ENCODE data around the gene GTF3C1. TPM values are rescaled to one million over a fixed set of nuclear protein-coding genes. Genes with fewer than 3 reads are reported as not detected.
"Not testable (repeated sequence)": the region's sequence is repeated elsewhere in the genome, so short reads cannot be mapped to it uniquely, and the experiment has no call there.

Gene GTF3C1
- total RNA-seq, 1 donor from 2014 or later, result 106 TPM

- no peak overlapping the region for H3K4me3 Mint-ChIP-seq (ENCODE audit: unreplicated experiment)
- peak; percentile 9 for DNase-seq
Observed at GRCh38 chr16:27439271-27440018, 110.3 kb downstream of the GTF3C1 start.

GRCh38 chr16:27437946-27438345 is 111.8 kb downstream of the GTF3C1 start:
- Mint-ChIP-seq H3K27ac (ENCODE audit: unreplicated experiment) (no peak overlapping the region), H3K27me3 (ENCODE audit: unreplicated experiment) (peaks cover 5% of the 10 kb centered on the region), H3K4me1 (ENCODE audit: low read depth, unreplicated experiment) (peaks cover 2% of the 10 kb centered on the region), H3K4me3 (ENCODE audit: unreplicated experiment) (no peak overlapping the region), H3K9me3 (ENCODE audit: unreplicated experiment) (no peaks in the 10 kb centered on the region), H3K36me3 (ENCODE audit: unreplicated experiment) (peaks cover 3% of the 10 kb centered on the region)
- TF ChIP-seq CTCF (IDR thresholded peaks at IDR 0.05; ENCODE audit: partially characterized antibody, unreplicated experiment), result no peak
- no peak for DNase-seq

More at GRCh38 chr16:27439271-27440018, 110.3 kb downstream of the GTF3C1 start:
- Mint-ChIP-seq H3K36me3 (ENCODE audit: unreplicated experiment) (peaks cover 8% of the 10 kb centered on the region), H3K4me1 (ENCODE audit: low read depth, unreplicated experiment) (peaks cover 2% of the 10 kb centered on the region), H3K27me3 (ENCODE audit: unreplicated experiment) (peaks cover 5% of the 10 kb centered on the region), H3K9me3 (ENCODE audit: unreplicated experiment) (no peaks in the 10 kb centered on the region), H3K27ac (ENCODE audit: unreplicated experiment) (no peak overlapping the region)
- no peak for TF ChIP-seq CTCF (IDR thresholded peaks at IDR 0.05; ENCODE audit: partially characterized antibody, unreplicated experiment)

- Mint-ChIP-seq H3K27me3 (ENCODE audit: unreplicated experiment) (peaks cover 5% of the 10 kb centered on the region), H3K36me3 (ENCODE audit: unreplicated experiment) (no peaks in the 10 kb centered on the region), H3K4me1 (ENCODE audit: low read depth, unreplicated experiment) (peaks cover 2% of the 10 kb centered on the region), H3K4me3 (ENCODE audit: unreplicated experiment) (no peak overlapping the region), H3K27ac (ENCODE audit: unreplicated experiment) (no peak overlapping the region), H3K9me3 (ENCODE audit: unreplicated experiment) (no peaks in the 10 kb centered on the region)
- peak; percentile 7 for DNase-seq
- TF ChIP-seq CTCF (IDR thresholded peaks at IDR 0.05; ENCODE audit: partially characterized antibody, unreplicated experiment), result no peak
Observed at GRCh38 chr16:27436921-27437650, 112.6 kb downstream of the GTF3C1 start.

- peaks cover 2% of the 10 kb centered on the region for H3K4me1 Mint-ChIP-seq (ENCODE audit: low read depth, unreplicated experiment)
- DNase-seq, result peak; percentile 2
- H3K27ac Mint-ChIP-seq (ENCODE audit: unreplicated experiment), result no peak overlapping the region
- H3K9me3 Mint-ChIP-seq (ENCODE audit: unreplicated experiment), result peaks cover under 1% of the 10 kb centered on the region
- TF ChIP-seq CTCF (IDR thresholded peaks at IDR 0.05; ENCODE audit: partially characterized antibody, unreplicated experiment), result no peak
- H3K27me3 Mint-ChIP-seq (ENCODE audit: unreplicated experiment), result peaks cover 5% of the 10 kb centered on the region
- H3K36me3 Mint-ChIP-seq (ENCODE audit: unreplicated experiment), result no peaks in the 10 kb centered on the region
- no peak overlapping the region for H3K4me3 Mint-ChIP-seq (ENCODE audit: unreplicated experiment)
Observed at GRCh38 chr16:27436065-27436464, 113.6 kb downstream of the GTF3C1 start.

GRCh38 chr16:27435146-27435545 is 114.6 kb downstream of the GTF3C1 start:
- H3K4me3 Mint-ChIP-seq (ENCODE audit: unreplicated experiment); H3K36me3 Mint-ChIP-seq (ENCODE audit: unreplicated experiment); H3K9me3 Mint-ChIP-seq (ENCODE audit: unreplicated experiment); H3K4me1 Mint-ChIP-seq (ENCODE audit: low read depth, unreplicated experiment); H3K27me3 Mint-ChIP-seq (ENCODE audit: unreplicated experiment); H3K27ac Mint-ChIP-seq (ENCODE audit: unreplicated experiment): not testable (repeated sequence)
- DNase-seq, result peak; percentile 4
